ENCODE data around the gene SPATA9. TPM values are rescaled to one million over a fixed set of nuclear protein-coding genes. Genes with fewer than 3 reads are reported as not detected.
A peak's percentile ranks its signal among the peaks of the same experiment; 100 is the strongest.

SPATA9 gene
- total RNA-seq, 1 donor from 2014 or later, result not detected

- DNase-seq (ENCODE audit: low spot score), result no peak
- intact Hi-C loops (cut with micrococcal nuclease), result no loop called here
- no peak overlapping the region for H3K27ac Mint-ChIP-seq
- H3K27me3 Mint-ChIP-seq (ENCODE audit: low read depth), result peaks cover 6% of the 10 kb centered on the region
- peaks cover 5% of the 10 kb centered on the region for H3K36me3 Mint-ChIP-seq (ENCODE audit: low read depth)
- H3K4me1 Mint-ChIP-seq (ENCODE audit: low read depth), result peaks cover 14% of the 10 kb centered on the region
- H3K4me3 Mint-ChIP-seq (ENCODE audit: low read depth), result no peak overlapping the region
- H3K9me3 Mint-ChIP-seq, result peaks cover 9% of the 10 kb centered on the region
These were observed 56.1 kb downstream of the SPATA9 start for GRCh38 chr5:95626701-95627100.

DNA sequence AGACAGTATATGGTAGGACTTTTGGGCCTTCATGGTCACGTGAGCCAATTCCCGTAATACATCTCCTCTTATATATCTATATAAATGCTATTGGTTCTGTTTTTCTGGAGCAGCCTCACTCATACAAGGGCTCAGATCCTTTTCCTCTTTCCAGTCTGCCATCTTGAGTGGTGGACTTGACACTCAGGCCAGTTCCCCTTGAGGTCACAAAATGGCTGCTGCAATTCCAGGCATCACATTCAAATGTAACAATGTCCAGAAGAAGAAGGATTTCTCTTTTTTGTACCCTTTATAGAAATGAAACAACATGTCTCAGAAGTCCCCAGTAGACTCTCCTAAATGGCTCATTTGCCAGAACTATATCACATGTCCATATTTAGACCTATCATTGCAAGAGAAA is 58.4 kb downstream of the SPATA9 start:
- Mint-ChIP-seq H3K36me3 (ENCODE audit: low read depth) (no peaks in the 10 kb centered on the region), H3K4me3 (ENCODE audit: low read depth) (no peak overlapping the region)

GRCh38 chr5:95623706-95624105 is 59.1 kb downstream of the SPATA9 start:
- intact Hi-C loops (cut with micrococcal nuclease), result no loop called here
- Mint-ChIP-seq H3K9me3 (no peaks in the 10 kb centered on the region), H3K36me3 (ENCODE audit: low read depth) (no peaks in the 10 kb centered on the region), H3K4me3 (ENCODE audit: low read depth) (no peak overlapping the region), H3K4me1 (ENCODE audit: low read depth) (peaks cover 26% of the 10 kb centered on the region), H3K27me3 (ENCODE audit: low read depth) (peaks cover 16% of the 10 kb centered on the region), H3K27ac (no peak overlapping the region)
- DNase-seq (ENCODE audit: low spot score), result no peak

More for the DNA sequence above, 58.4 kb downstream of the SPATA9 start:
- DNase-seq (ENCODE audit: low spot score), result no peak
- Mint-ChIP-seq H3K9me3 (no peaks in the 10 kb centered on the region), H3K27me3 (ENCODE audit: low read depth) (peaks cover 13% of the 10 kb centered on the region), H3K27ac (no peak overlapping the region), H3K4me1 (ENCODE audit: low read depth) (peaks cover 21% of the 10 kb centered on the region)
- intact Hi-C loops (cut with micrococcal nuclease), result no loop called here

DNA sequence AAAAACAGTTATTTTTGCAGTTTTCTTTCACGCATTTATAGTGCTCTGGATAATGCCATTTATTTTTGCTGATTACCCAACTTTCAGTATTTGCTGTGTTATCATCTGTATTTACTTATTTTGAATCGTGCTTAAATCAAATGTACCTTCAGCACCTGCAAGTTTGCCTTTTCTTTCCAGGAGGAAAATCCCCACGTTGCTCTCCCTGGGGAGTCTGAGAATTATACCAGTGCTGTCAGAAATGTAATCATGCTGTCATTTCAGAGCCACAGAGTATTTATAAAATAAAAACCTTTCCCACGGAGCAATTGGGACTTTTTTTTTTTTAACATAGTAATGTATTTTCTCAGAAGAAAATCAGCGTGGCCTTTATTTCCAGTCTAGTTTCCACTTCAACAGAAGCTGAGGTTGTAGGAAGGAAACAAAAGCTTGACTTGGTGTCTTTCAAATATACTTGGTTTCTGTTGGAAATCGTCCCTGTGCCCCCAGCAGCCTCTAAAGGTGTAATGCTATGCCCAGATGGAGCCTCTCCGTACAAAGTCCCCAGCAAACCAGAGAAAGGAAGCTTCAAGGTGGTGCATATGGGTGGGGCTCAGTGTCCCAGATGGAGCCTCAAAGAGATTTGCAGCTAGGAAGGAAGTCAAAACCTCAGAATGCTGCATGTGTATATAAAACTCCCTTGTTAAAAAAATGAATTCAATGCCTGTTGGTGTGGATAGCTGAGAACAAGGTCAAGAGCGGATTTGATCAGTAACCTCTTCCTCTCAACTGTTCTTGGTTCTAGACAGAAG is 60.8 kb downstream of the SPATA9 start:
- no peaks in the 10 kb centered on the region for H3K9me3 Mint-ChIP-seq
- intact Hi-C loops (cut with micrococcal nuclease), result loop anchor here (1.0 to 2.0 kb wide), 2 partner anchors 22 to 31 kb away; no protein-coding TSS in a partner anchor
- H3K27me3 Mint-ChIP-seq (ENCODE audit: low read depth), result peaks cover 21% of the 10 kb centered on the region
- H3K4me3 Mint-ChIP-seq (ENCODE audit: low read depth), result peak overlapping the region; percentile 74
- peaks cover 29% of the 10 kb centered on the region for H3K4me1 Mint-ChIP-seq (ENCODE audit: low read depth)
- peak overlapping the region; percentile 59 for H3K27ac Mint-ChIP-seq
- no peak for DNase-seq (ENCODE audit: low spot score)
- no peaks in the 10 kb centered on the region for H3K36me3 Mint-ChIP-seq (ENCODE audit: low read depth)

DNA sequence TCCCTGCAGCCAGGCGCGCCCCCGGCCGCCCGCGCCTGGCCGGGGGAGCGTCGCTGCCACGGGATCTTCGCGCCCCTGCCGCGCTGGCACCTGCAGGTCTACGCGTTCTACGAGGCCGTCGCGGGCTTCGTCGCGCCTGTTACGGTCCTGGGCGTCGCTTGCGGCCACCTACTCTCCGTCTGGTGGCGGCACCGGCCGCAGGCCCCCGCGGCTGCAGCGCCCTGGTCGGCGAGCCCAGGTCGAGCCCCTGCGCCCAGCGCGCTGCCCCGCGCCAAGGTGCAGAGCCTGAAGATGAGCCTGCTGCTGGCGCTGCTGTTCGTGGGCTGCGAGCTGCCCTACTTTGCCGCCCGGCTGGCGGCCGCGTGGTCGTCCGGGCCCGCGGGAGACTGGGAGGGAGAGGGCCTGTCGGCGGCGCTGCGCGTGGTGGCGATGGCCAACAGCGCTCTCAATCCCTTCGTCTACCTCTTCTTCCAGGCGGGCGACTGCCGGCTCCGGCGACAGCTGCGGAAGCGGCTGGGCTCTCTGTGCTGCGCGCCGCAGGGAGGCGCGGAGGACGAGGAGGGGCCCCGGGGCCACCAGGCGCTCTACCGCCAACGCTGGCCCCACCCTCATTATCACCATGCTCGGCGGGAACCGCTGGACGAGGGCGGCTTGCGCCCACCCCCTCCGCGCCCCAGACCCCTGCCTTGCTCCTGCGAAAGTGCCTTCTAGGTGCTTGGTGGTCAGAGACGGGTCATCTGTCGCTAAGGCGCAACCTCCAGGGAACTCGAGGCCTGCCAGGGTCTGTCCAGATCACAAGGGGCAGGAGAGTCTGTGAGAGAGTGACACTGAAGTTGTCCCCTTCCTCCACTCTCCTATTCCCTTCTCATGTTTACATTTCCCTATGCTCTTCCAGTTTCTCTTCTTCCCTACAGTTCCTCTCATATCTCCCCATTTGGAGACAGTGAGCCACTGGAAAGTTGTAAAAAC is 61.6 kb downstream of the SPATA9 start:
- peak overlapping the region; percentile 59 for H3K27ac Mint-ChIP-seq
- H3K4me1 Mint-ChIP-seq (ENCODE audit: low read depth), result peaks cover 29% of the 10 kb centered on the region
- peak overlapping the region; percentile 74 for H3K4me3 Mint-ChIP-seq (ENCODE audit: low read depth)

DNA sequence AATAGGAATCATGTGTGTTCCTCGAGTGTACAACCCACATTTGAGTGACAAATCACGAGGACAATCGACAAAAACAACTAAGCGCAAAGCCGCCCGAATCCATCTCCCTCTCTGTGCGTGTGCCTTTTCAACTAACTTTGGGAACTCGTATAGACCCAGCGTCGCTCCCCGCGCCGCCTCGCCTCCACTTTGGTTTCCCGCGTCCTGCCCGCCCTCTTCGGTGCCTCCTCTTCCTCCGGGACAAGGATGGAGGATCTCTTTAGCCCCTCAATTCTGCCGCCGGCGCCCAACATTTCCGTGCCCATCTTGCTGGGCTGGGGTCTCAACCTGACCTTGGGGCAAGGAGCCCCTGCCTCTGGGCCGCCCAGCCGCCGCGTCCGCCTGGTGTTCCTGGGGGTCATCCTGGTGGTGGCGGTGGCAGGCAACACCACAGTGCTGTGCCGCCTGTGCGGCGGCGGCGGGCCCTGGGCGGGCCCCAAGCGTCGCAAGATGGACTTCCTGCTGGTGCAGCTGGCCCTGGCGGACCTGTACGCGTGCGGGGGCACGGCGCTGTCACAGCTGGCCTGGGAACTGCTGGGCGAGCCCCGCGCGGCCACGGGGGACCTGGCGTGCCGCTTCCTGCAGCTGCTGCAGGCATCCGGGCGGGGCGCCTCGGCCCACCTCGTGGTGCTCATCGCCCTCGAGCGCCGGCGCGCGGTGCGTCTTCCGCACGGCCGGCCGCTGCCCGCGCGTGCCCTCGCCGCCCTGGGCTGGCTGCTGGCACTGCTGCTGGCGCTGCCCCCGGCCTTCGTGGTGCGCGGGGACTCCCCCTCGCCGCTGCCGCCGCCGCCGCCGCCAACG is 62.5 kb downstream of the SPATA9 start, which contains the start of gene GPR150:
Gene GPR150, plus strand, starts transcription at position 58 of the 840 bp plus-strand sequence. Its CDS starts 189 bp downstream, at position 247.
- peak within 1 kb of the TSS; percentile 81 for H3K4me3 Mint-ChIP-seq (ENCODE audit: low read depth)
- no peaks in the 10 kb centered on the region for H3K9me3 Mint-ChIP-seq
- peak; percentile 50 for DNase-seq (ENCODE audit: low spot score)
- H3K4me1 Mint-ChIP-seq (ENCODE audit: low read depth), result peaks cover 31% of the 10 kb centered on the region
- H3K27me3 Mint-ChIP-seq (ENCODE audit: low read depth), result peaks cover 18% of the 10 kb centered on the region
- no peaks in the 10 kb centered on the region for H3K36me3 Mint-ChIP-seq (ENCODE audit: low read depth)
- H3K27ac Mint-ChIP-seq, result peak within 1 kb of the TSS; percentile 84
- intact Hi-C loops (cut with micrococcal nuclease), result loop anchor here (1.0 to 2.0 kb wide), 2 partner anchors 29 to 65 kb away; partner anchors contain the start of gene ARSK

More for the DNA sequence above, 61.6 kb downstream of the SPATA9 start:
- Mint-ChIP-seq H3K9me3 (no peaks in the 10 kb centered on the region), H3K27me3 (ENCODE audit: low read depth) (peaks cover 21% of the 10 kb centered on the region), H3K36me3 (ENCODE audit: low read depth) (no peaks in the 10 kb centered on the region)
- intact Hi-C loops (cut with micrococcal nuclease), result loop anchor here (1.0 to 2.0 kb wide), 2 partner anchors 30 to 66 kb away; partner anchors contain the start of gene ARSK
- peak; percentile 40 for DNase-seq (ENCODE audit: low spot score)

DNA sequence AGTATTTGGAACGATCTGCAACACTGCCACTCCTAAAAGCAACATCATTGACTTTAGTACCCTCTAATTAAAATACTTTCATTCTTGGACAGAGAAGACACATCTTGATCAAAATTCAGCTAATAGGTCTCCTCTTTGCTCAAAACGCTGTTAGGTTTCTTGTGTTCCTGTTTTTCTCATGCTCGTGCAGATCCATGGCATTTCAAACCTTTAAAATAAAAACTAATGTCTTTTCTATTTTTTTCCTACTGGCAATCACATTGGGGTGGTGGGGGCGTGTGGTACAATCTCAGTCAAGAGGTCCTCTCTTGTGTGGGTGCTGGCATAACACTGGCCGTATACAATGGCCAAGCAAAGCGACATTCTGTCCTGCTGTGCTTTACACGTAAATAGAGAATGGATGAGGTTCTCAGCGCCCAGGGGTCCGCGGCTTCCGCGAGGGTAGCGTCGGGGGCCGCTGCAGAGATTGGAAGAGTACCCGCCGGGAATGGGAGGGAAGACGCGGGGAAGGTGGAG is 63.2 kb downstream of the SPATA9 start:
- peaks cover 5% of the 10 kb centered on the region for H3K36me3 Mint-ChIP-seq (ENCODE audit: low read depth)
- H3K27ac Mint-ChIP-seq, result peak overlapping the region; percentile 84
- peaks cover 17% of the 10 kb centered on the region for H3K27me3 Mint-ChIP-seq (ENCODE audit: low read depth)
- DNase-seq (ENCODE audit: low spot score), result no peak
- peak overlapping the region; percentile 81 for H3K4me3 Mint-ChIP-seq (ENCODE audit: low read depth)
- H3K9me3 Mint-ChIP-seq, result no peaks in the 10 kb centered on the region
- intact Hi-C loops (cut with micrococcal nuclease), result loop anchor here (1.0 to 2.0 kb wide), 2 partner anchors 29 to 64 kb away; partner anchors contain the start of gene ARSK
- peaks cover 35% of the 10 kb centered on the region for H3K4me1 Mint-ChIP-seq (ENCODE audit: low read depth)

GRCh38 chr5:95619096-95619495 is 63.7 kb downstream of the SPATA9 start:
- no peak overlapping the region for H3K27ac Mint-ChIP-seq
- H3K36me3 Mint-ChIP-seq (ENCODE audit: low read depth), result peaks cover 7% of the 10 kb centered on the region
- no peak for DNase-seq (ENCODE audit: low spot score)
- peaks cover 15% of the 10 kb centered on the region for H3K27me3 Mint-ChIP-seq (ENCODE audit: low read depth)
- peaks cover 35% of the 10 kb centered on the region for H3K4me1 Mint-ChIP-seq (ENCODE audit: low read depth)
- H3K4me3 Mint-ChIP-seq (ENCODE audit: low read depth), result peak overlapping the region; percentile 81
- H3K9me3 Mint-ChIP-seq, result no peaks in the 10 kb centered on the region
- intact Hi-C loops (cut with micrococcal nuclease), result no loop called here

- peaks cover 30% of the 10 kb centered on the region for H3K4me1 Mint-ChIP-seq (ENCODE audit: low read depth)
- H3K27me3 Mint-ChIP-seq (ENCODE audit: low read depth), result peaks cover 15% of the 10 kb centered on the region
- H3K4me3 Mint-ChIP-seq (ENCODE audit: low read depth), result no peak overlapping the region
- H3K36me3 Mint-ChIP-seq (ENCODE audit: low read depth), result peaks cover 21% of the 10 kb centered on the region
- DNase-seq (ENCODE audit: low spot score), result no peak
- peaks cover 8% of the 10 kb centered on the region for H3K9me3 Mint-ChIP-seq
- intact Hi-C loops (cut with micrococcal nuclease), result no loop called here
- no peak overlapping the region for H3K27ac Mint-ChIP-seq
These were observed 65.7 kb downstream of the SPATA9 start for GRCh38 chr5:95617057-95617456.

GRCh38 chr5:95615164-95615467 is 67.7 kb downstream of the SPATA9 start:
- intact Hi-C loops (cut with micrococcal nuclease), result loop anchor here (1.0 kb wide), 1 partner anchor 24 kb away; no protein-coding TSS in a partner anchor
- Mint-ChIP-seq H3K4me3 (ENCODE audit: low read depth) (no peak overlapping the region), H3K27ac (no peak overlapping the region), H3K36me3 (ENCODE audit: low read depth) (peaks cover 21% of the 10 kb centered on the region), H3K27me3 (ENCODE audit: low read depth) (peaks cover 15% of the 10 kb centered on the region), H3K4me1 (ENCODE audit: low read depth) (peaks cover 22% of the 10 kb centered on the region), H3K9me3 (peaks cover 8% of the 10 kb centered on the region)
- no peak for DNase-seq (ENCODE audit: low spot score)

GRCh38 chr5:95613514-95613913 is 69.3 kb downstream of the SPATA9 start:
- DNase-seq (ENCODE audit: low spot score), result no peak
- intact Hi-C loops (cut with micrococcal nuclease), result no loop called here
- H3K4me1 Mint-ChIP-seq (ENCODE audit: low read depth), result peaks cover 7% of the 10 kb centered on the region
- no peak overlapping the region for H3K4me3 Mint-ChIP-seq (ENCODE audit: low read depth)
- H3K27me3 Mint-ChIP-seq (ENCODE audit: low read depth), result peaks cover 3% of the 10 kb centered on the region
- H3K9me3 Mint-ChIP-seq, result peaks cover 8% of the 10 kb centered on the region
- no peak overlapping the region for H3K27ac Mint-ChIP-seq
- peaks cover 21% of the 10 kb centered on the region for H3K36me3 Mint-ChIP-seq (ENCODE audit: low read depth)

GRCh38 chr5:95611396-95611795 is 71.4 kb downstream of the SPATA9 start:
- no peak overlapping the region for H3K4me3 Mint-ChIP-seq (ENCODE audit: low read depth)
- H3K27ac Mint-ChIP-seq, result no peak overlapping the region
- peaks cover 6% of the 10 kb centered on the region for H3K4me1 Mint-ChIP-seq (ENCODE audit: low read depth)
- no peaks in the 10 kb centered on the region for H3K27me3 Mint-ChIP-seq (ENCODE audit: low read depth)
- H3K9me3 Mint-ChIP-seq, result peaks cover 8% of the 10 kb centered on the region
- intact Hi-C loops (cut with micrococcal nuclease), result no loop called here
- DNase-seq (ENCODE audit: low spot score), result no peak
- peaks cover 21% of the 10 kb centered on the region for H3K36me3 Mint-ChIP-seq (ENCODE audit: low read depth)
